Esophagus muscularis mucosa (tissue), 4 donors: ENCODE results near the gene CBFA2T2. TPM values are rescaled to one million over a fixed set of nuclear protein-coding genes. Genes with fewer than 3 reads are reported as not detected.

Experiments
- DNase-seq: peaks from one replicate; pipeline ENCODE4 v3.0.0-alpha.2; 2017; ENCODE audit errors: extremely low spot score
- H3K27ac ChIP-seq, 4 donors: fragments of 200-600 bp; sonication (generic); replicated peaks in 1 of 4; 1 replicate in 3 of 4; 2 replicates in 1 of 4; pipeline ENCODE4 v1.5.1; 2016 to 2019; ENCODE audit warnings: mild to moderate bottlenecking in 1 of 4
- H3K27me3 ChIP-seq, 4 donors: fragments of 200-600 bp; sonication (generic); one replicate each; pipeline versions ENCODE4 v1.5.1 to v1.6.0; 2016 to 2019
- H3K36me3 ChIP-seq, 4 donors: fragments of 200-600 bp; sonication (generic); one replicate each; pipeline ENCODE4 v1.5.1; 2016 to 2019
- H3K4me1 ChIP-seq, 4 donors: fragments of 200-600 bp; sonication (generic); one replicate each; pipeline ENCODE4 v1.5.1; 2016 to 2019
- H3K4me3 ChIP-seq, 4 donors: fragments of 200-600 bp; sonication (generic); 1 replicate in 2 of 4; 2 replicates in 2 of 4; pipeline ENCODE4 v1.5.1; 2016 to 2019; ENCODE audit warnings: mild to moderate bottlenecking in 4 of 4, moderate library complexity in 1 of 4
- H3K9me3 ChIP-seq, 4 donors: fragments of 200-600 bp; sonication (generic); 1 replicate in 3 of 4; 2 replicates in 1 of 4; pipeline ENCODE4 v1.5.1; 2016 to 2019
- CTCF ChIP-seq, 3 experiments: fragments of 200-600 bp in 2 of 3; fragments of 450-650 bp in 1 of 3; sonication (generic) in 2 of 3; IDR thresholded peaks; one replicate each; pipeline ENCODE4 v1.5.1; 2017 to 2019; ENCODE audit warnings: antibody characterized with exemption in 3 of 3, mild to moderate bottlenecking in 2 of 3, moderate library complexity in 1 of 3
- EP300 ChIP-seq: sonication (generic); formaldehyde crosslinking; IDR thresholded peaks from one replicate; pipeline ENCODE4 v1.6.1; 2017; ENCODE audit warnings: antibody characterized with exemption
- POLR2A ChIP-seq: fragments of 450-650 bp; IDR thresholded peaks from one replicate; pipeline ENCODE4 v1.6.1; 2017; ENCODE audit warnings: antibody characterized with exemption, moderate library complexity, mild to moderate bottlenecking, low read depth
- POLR2AphosphoS5 ChIP-seq, 2 donors: sonication (generic); formaldehyde crosslinking; IDR thresholded peaks; one replicate each; pipeline ENCODE4 v1.6.1; 2017; ENCODE audit warnings: antibody characterized with exemption in 2 of 2
- WGBS: methylation state at CpG from one replicate; pipeline ENCODE4 v1.1.5; 2018; 5-methylcytosine and 5-hydroxymethylcytosine counted together
- intact Hi-C: fragments of 100-400 bp; cut with DNase I; formaldehyde crosslinking; loops from one replicate; pipeline ENCODE4 v1.15.1; 2023
- total RNA-seq, 4 donors: library from RNA; depleted of rRNA; stranded (reverse); fragments of >200 nt; gene quantifications; one replicate each; pipeline versions ENCODE4 v1.1.0 to v1.2.1, GENCODE V29; 2016

The CBFA2T2 gene
- total RNA-seq, 4 donors from 2014 or later, result 11.3 to 17.7 (median 14.6) TPM

GRCh38 chr20:33675136-33675959 is 185.5 kb downstream of the CBFA2T2 start:
- Histone ChIP-seq H3K27me3 (no peaks in the 10 kb centered on the region), H3K4me1 (peaks cover 29 to 63% (median 56%) of the 10 kb centered on the region in 4 donors), H3K27ac (peak overlapping the region; percentile 93 to 97 (median 96)), H3K9me3 (no peaks in the 10 kb centered on the region), H3K4me3 (peak overlapping the region; percentile 80 to 94 (median 84)), H3K36me3 (peaks cover 0 to 16% (median 8%) of the 10 kb centered on the region in 4 donors)
- TF ChIP-seq EP300 (no peak), CTCF (IDR thresholded peaks at IDR 0.05) (no peak), POLR2A (no peak), POLR2AphosphoS5 (IDR thresholded peaks at IDR 0.05) (peak; percentile 65 to 66)
- 26% methylated on average over 16 of the region's 16 CpGs for WGBS
- intact Hi-C loops, result no loop called here
- no peak for DNase-seq

GRCh38 chr20:33676121-33676520 is 186.2 kb downstream of the CBFA2T2 start:
- DNase-seq, result no peak
- intact Hi-C loops, result no loop called here
- 82% methylated on average over 11 of the region's 11 CpGs for WGBS

GRCh38 chr20:33676652-33677645 is 187.1 kb downstream of the CBFA2T2 start:
- DNase-seq, result no peak
- WGBS, result 96% methylated on average over 17 of the region's 31 CpGs

More at GRCh38 chr20:33676121-33676520, 186.2 kb downstream of the CBFA2T2 start:
- no peaks in the 10 kb centered on the region for H3K9me3 ChIP-seq
- no peak for TF ChIP-seq EP300
- no peak for TF ChIP-seq POLR2A
- no peak for TF ChIP-seq CTCF (IDR thresholded peaks at IDR 0.05)
- no peak for TF ChIP-seq POLR2AphosphoS5 (IDR thresholded peaks at IDR 0.05)
- peak overlapping the region; percentile 93 to 97 (median 96) for H3K27ac ChIP-seq
- H3K36me3 ChIP-seq, result peaks cover 0 to 8% (median 2%) of the 10 kb centered on the region in 4 donors
- H3K4me3 ChIP-seq, result peak overlapping the region in 1 of 4 donors; percentile 80
- peaks cover 29 to 61% (median 56%) of the 10 kb centered on the region in 4 donors for H3K4me1 ChIP-seq
- no peaks in the 10 kb centered on the region for H3K27me3 ChIP-seq

More at GRCh38 chr20:33676652-33677645, 187.1 kb downstream of the CBFA2T2 start:
- Histone ChIP-seq H3K9me3 (no peaks in the 10 kb centered on the region), H3K27ac (peak overlapping the region; percentile 93 to 97 (median 96)), H3K4me3 (no peak overlapping the region), H3K27me3 (no peaks in the 10 kb centered on the region), H3K36me3 (no peaks in the 10 kb centered on the region), H3K4me1 (peaks cover 29 to 57% (median 53%) of the 10 kb centered on the region in 4 donors)
- intact Hi-C loops, result no loop called here
- TF ChIP-seq CTCF (IDR thresholded peaks at IDR 0.05) (no peak), POLR2A (no peak), EP300 (no peak), POLR2AphosphoS5 (IDR thresholded peaks at IDR 0.05) (no peak)
